ENCODE data around the gene KIRREL3. TPM values are rescaled to one million over a fixed set of nuclear protein-coding genes. Genes with fewer than 3 reads are reported as not detected.

KIRREL3 gene
- polyA plus RNA-seq, 1 experiment = 2.3 TPM

GRCh38 chr11:126597041-126597440, 403.5 kb downstream of the KIRREL3 start:
- Histone ChIP-seq H3K27ac (ENCODE audit: low read depth, low read length) (no peak overlapping the region), H3K4me3 (ENCODE audit: low read depth, low read length) (no peak overlapping the region), H3K9me3 (ENCODE audit: control insufficient read depth, insufficient read depth, low read length) (no peaks in the 10 kb centered on the region), H3K27me3 (ENCODE audit: control insufficient read depth, insufficient read depth, low read length) (peaks cover 2% of the 10 kb centered on the region)
- CTCF ChIA-PET = interaction anchor here (0.8 to 2.6 kb wide), 4 partner anchors 9 to 116 kb away, joined by 3 to 9 read pairs (median 4); no protein-coding TSS in a partner anchor
- POLR2A ChIA-PET = no interaction called here
- no peak for DNase-seq (ENCODE audit: low read depth, low spot score)
- no peak for TF ChIP-seq CTCF (IDR thresholded peaks at IDR 0.05; ENCODE audit: low read depth, low read length)

- Histone ChIP-seq H3K27ac (ENCODE audit: low read depth, low read length) (no peak overlapping the region), H3K9me3 (ENCODE audit: control insufficient read depth, insufficient read depth, low read length) (no peaks in the 10 kb centered on the region), H3K27me3 (ENCODE audit: control insufficient read depth, insufficient read depth, low read length) (peaks cover 2% of the 10 kb centered on the region), H3K4me3 (ENCODE audit: low read depth, low read length) (no peak overlapping the region)
- DNase-seq (ENCODE audit: low read depth, low spot score) = no peak
- no peak for TF ChIP-seq CTCF (IDR thresholded peaks at IDR 0.05; ENCODE audit: low read depth, low read length)
- ChIA-PET POLR2A (no interaction called here), CTCF (interaction anchor here (0.8 to 1.0 kb wide), 2 partner anchors 9 to 11 kb away, joined by 3 read pairs; no protein-coding TSS in a partner anchor)
These were observed 404.1 kb downstream of the KIRREL3 start for GRCh38 chr11:126596474-126596873.

- CTCF ChIA-PET = interaction anchor here (1.8 kb wide), 1 partner anchor 12 kb away, joined by 7 read pairs; no protein-coding TSS in a partner anchor
- H3K27ac ChIP-seq (ENCODE audit: low read depth, low read length) = no peak overlapping the region
- H3K9me3 ChIP-seq (ENCODE audit: control insufficient read depth, insufficient read depth, low read length) = no peaks in the 10 kb centered on the region
- no peak overlapping the region for H3K4me3 ChIP-seq (ENCODE audit: low read depth, low read length)
- DNase-seq (ENCODE audit: low read depth, low spot score) = no peak
- POLR2A ChIA-PET = no interaction called here
- peaks cover 2% of the 10 kb centered on the region for H3K27me3 ChIP-seq (ENCODE audit: control insufficient read depth, insufficient read depth, low read length)
- no peak for TF ChIP-seq CTCF (IDR thresholded peaks at IDR 0.05; ENCODE audit: low read depth, low read length)
These were observed 405.0 kb downstream of the KIRREL3 start for GRCh38 chr11:126595560-126595959.

DNA sequence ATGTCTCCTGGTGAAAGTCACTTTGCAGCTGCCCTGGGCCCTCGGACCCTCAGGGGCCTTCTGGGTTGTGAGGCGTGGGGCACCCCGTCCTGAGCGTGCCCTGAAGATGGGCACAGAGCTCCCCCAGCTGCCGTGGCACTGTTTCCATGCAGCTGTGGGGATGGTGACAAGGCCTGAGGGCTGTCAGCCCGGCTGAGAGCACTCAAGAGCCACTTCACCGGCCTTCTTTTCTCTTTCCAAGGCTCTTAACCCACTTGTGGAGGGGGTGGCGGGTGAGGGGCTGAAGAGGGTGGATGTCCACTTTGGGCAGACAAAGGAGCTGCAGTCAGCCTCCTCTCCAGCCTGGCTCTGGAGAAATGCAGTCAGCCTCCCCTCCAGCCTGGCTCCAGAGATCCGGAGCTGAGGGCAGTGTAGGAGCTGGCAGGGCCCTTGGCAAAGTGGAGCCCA, 405.6 kb downstream of the KIRREL3 start:
- no peak for TF ChIP-seq CTCF (IDR thresholded peaks at IDR 0.05; ENCODE audit: low read depth, low read length)
- no peaks in the 10 kb centered on the region for H3K27me3 ChIP-seq (ENCODE audit: control insufficient read depth, insufficient read depth, low read length)
- POLR2A ChIA-PET = no interaction called here
- no peak overlapping the region for H3K4me3 ChIP-seq (ENCODE audit: low read depth, low read length)
- no peak for DNase-seq (ENCODE audit: low read depth, low spot score)
- CTCF ChIA-PET = interaction anchor here (1.5 to 1.8 kb wide), 2 partner anchors 12 to 395 kb away, joined by 5 to 7 read pairs; no protein-coding TSS in a partner anchor
- no peaks in the 10 kb centered on the region for H3K9me3 ChIP-seq (ENCODE audit: control insufficient read depth, insufficient read depth, low read length)
- no peak overlapping the region for H3K27ac ChIP-seq (ENCODE audit: low read depth, low read length)

DNA sequence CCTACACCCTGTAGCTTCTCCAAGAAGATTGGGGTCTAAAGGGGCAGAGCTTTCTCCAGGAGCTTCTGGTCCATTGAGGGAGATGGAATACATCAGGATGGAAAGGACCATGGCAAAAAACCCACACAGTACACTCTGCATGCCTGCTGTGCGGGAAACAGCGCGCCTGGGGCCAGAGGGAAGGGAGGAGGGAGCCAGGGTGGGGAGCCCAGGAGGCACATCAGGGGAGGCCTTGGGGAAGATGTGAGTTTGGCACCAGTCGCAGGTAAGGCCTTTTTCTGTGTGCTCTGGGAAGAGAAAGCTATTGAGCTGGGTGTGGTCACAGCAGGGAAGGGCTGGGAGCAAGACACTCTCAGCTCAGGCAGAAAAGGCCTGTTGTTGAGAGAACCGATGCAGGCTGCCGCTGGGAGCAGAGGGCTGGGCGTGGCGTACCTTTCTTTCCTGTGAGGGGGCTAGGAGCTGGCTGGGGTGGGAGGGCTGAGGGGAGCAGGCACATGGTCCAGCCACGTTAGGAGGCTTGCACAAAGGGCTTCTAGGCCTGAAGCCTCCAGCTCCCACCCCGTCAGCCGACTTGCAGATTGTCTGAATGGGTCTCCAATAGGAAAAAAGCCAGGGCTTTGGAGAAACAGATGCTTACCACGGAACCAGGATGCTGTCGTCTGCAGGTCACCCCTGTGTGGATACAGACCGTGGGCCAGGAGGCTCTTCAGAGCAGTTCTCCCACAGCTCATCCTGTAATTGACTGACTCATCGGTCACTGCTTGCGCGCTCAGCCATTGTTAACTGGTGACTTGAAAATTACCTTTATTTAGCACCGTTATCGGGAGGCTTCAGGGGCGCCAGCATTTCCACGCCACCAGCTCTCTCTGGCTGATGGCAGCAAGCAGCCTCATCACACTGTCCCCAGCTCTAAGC, 407.8 kb downstream of the KIRREL3 start:
- H3K27me3 ChIP-seq (ENCODE audit: control insufficient read depth, insufficient read depth, low read length) = no peaks in the 10 kb centered on the region
- no peak overlapping the region for H3K27ac ChIP-seq (ENCODE audit: low read depth, low read length)
- POLR2A ChIA-PET = no interaction called here
- no peaks in the 10 kb centered on the region for H3K9me3 ChIP-seq (ENCODE audit: control insufficient read depth, insufficient read depth, low read length)
- H3K4me3 ChIP-seq (ENCODE audit: low read depth, low read length) = no peak overlapping the region
- DNase-seq (ENCODE audit: low read depth, low spot score) = no peak
- CTCF ChIA-PET = interaction anchor here (1.1 to 2.0 kb wide), 4 partner anchors 14 to 284 kb away, joined by 3 to 16 read pairs (median 3); no protein-coding TSS in a partner anchor
- no peak for TF ChIP-seq CTCF (IDR thresholded peaks at IDR 0.05; ENCODE audit: low read depth, low read length)
